HG03095 (cell line): Measurements from ENCODE around the gene SPRY1.

ENCODE experiments used
- ATAC-seq: cut with Tn5 transposase; IDR thresholded peaks from one replicate; pipeline ENCODE4 v1.9.1; 2021; ENCODE audit warnings: moderate library complexity; ENCODE audit not compliant: unreplicated experiment

Gene SPRY1

GRCh38 chr4:123408471-123409084 lies 12.0 kb downstream of the SPRY1 start:
- ATAC-seq = no peak

- ATAC-seq = no peak
Observed at GRCh38 chr4:123409334-123409733, 12.7 kb downstream of the SPRY1 start.

GRCh38 chr4:123411514-123411913 lies 14.9 kb downstream of the SPRY1 start:
- no peak for ATAC-seq

GRCh38 chr4:123412091-123412505 lies 15.5 kb downstream of the SPRY1 start:
- peak; percentile 88 for ATAC-seq

- no peak for ATAC-seq
Observed at GRCh38 chr4:123412700-123413512, 16.3 kb downstream of the SPRY1 start.

- ATAC-seq = no peak
Observed at GRCh38 chr4:123415576-123415975, 19.0 kb downstream of the SPRY1 start.

- ATAC-seq = no peak
Observed at GRCh38 chr4:123415977-123416376, 19.4 kb downstream of the SPRY1 start.

- ATAC-seq = no peak
Observed at GRCh38 chr4:123417813-123418212, 21.2 kb downstream of the SPRY1 start.

- peak; percentile 69 for ATAC-seq
Observed at GRCh38 chr4:123418351-123418931, 21.8 kb downstream of the SPRY1 start.

- no peak for ATAC-seq
Observed at GRCh38 chr4:123419885-123420755, 23.5 kb downstream of the SPRY1 start.

- no peak for ATAC-seq
Observed at GRCh38 chr4:123421227-123421936, 24.8 kb downstream of the SPRY1 start.

- ATAC-seq = no peak
Observed at GRCh38 chr4:123421937-123422781, 25.6 kb downstream of the SPRY1 start.

- no peak for ATAC-seq
Observed at GRCh38 chr4:123423819-123424218, 27.2 kb downstream of the SPRY1 start.

GRCh38 chr4:123427951-123428350 lies 31.4 kb downstream of the SPRY1 start:
- ATAC-seq = no peak

- no peak for ATAC-seq
Observed at GRCh38 chr4:123430031-123430430, 33.4 kb downstream of the SPRY1 start.

- ATAC-seq = no peak
Observed at GRCh38 chr4:123430501-123430900, 33.9 kb downstream of the SPRY1 start.

- no peak for ATAC-seq
Observed at GRCh38 chr4:123433573-123433972, 37.0 kb downstream of the SPRY1 start.

- ATAC-seq = no peak
Observed at GRCh38 chr4:123433976-123434375, 37.4 kb downstream of the SPRY1 start.

GRCh38 chr4:123435246-123436113 lies 38.9 kb downstream of the SPRY1 start:
- ATAC-seq = no peak
